Astrocyte (in vitro differentiated cells and primary cell): ENCODE results near the gene OSBPL6. TPM values are rescaled to one million over a fixed set of nuclear protein-coding genes. Genes with fewer than 3 reads are reported as not detected.

Source experiments
- DNase-seq: peaks from one replicate; pipeline ENCODE4 v3.0.0-alpha.2; 2010; ENCODE audit warnings: low read depth
- FAIRE-seq: peaks from 2 replicates; lab custom pipeline; 2011; peaks lifted over from hg19 to GRCh38; lab: Jason Lieb, UNC
- H2AFZ ChIP-seq: 2 replicates; pipeline ENCODE4 v1.6.0; 2012; ENCODE audit warnings: low read depth, low read length, inconsistent platforms
- H3K27ac ChIP-seq: 2 replicates; pipeline ENCODE4 v1.5.1; 2011; ENCODE audit warnings: low read depth, low read length, inconsistent platforms
- H3K27me3 ChIP-seq: 2 replicates; pipeline ENCODE4 v1.6.0; 2011; ENCODE audit warnings: low read length, inconsistent platforms; ENCODE audit not compliant: insufficient read depth
- H3K36me3 ChIP-seq: 2 replicates; pipeline ENCODE4 v1.5.1; 2011; ENCODE audit warnings: low read length, inconsistent platforms; ENCODE audit not compliant: insufficient read depth
- H3K4me1 ChIP-seq: 2 replicates; pipeline ENCODE4 v1.5.1; 2011; ENCODE audit warnings: low read length, inconsistent platforms; ENCODE audit not compliant: insufficient read depth
- H3K4me2 ChIP-seq: 2 replicates; pipeline ENCODE4 v1.6.0; 2012; ENCODE audit warnings: low read length, inconsistent platforms
- H3K4me3 ChIP-seq: 2 replicates; pipeline ENCODE4 v1.5.1; 2011; ENCODE audit warnings: low read depth, mild to moderate bottlenecking, low read length, inconsistent platforms; ENCODE audit not compliant: insufficient read depth
- H3K79me2 ChIP-seq: 2 replicates; pipeline ENCODE4 v1.6.0; 2012; ENCODE audit warnings: mild to moderate bottlenecking, low read length, inconsistent platforms; ENCODE audit not compliant: insufficient read depth
- H3K9ac ChIP-seq: 2 replicates; pipeline ENCODE4 v1.6.0; 2012; ENCODE audit warnings: mild to moderate bottlenecking, low read length, inconsistent platforms
- H3K9me3 ChIP-seq: 2 replicates; pipeline ENCODE4 v1.5.1; 2012; ENCODE audit warnings: low read depth, mild to moderate bottlenecking, low read length, inconsistent platforms; ENCODE audit not compliant: insufficient read depth
- H4K20me1 ChIP-seq: 2 replicates; pipeline ENCODE4 v1.6.0; 2012; ENCODE audit warnings: low read length, inconsistent platforms; ENCODE audit not compliant: insufficient read depth
- H3K27ac Mint-ChIP-seq: one replicate; pipeline ENCODE4 v1.8.0; 2021; ENCODE audit warnings: mild to moderate bottlenecking, mixed read lengths; ENCODE audit not compliant: unreplicated experiment
- H3K27me3 Mint-ChIP-seq: one replicate; pipeline ENCODE4 v1.8.0; 2021; ENCODE audit warnings: low read depth, mixed read lengths; ENCODE audit not compliant: unreplicated experiment
- H3K36me3 Mint-ChIP-seq: one replicate; pipeline ENCODE4 v1.8.0; 2021; ENCODE audit warnings: low read depth, mixed read lengths; ENCODE audit not compliant: unreplicated experiment
- H3K4me1 Mint-ChIP-seq: one replicate; pipeline ENCODE4 v1.8.0; 2021; ENCODE audit warnings: low read depth, mixed read lengths; ENCODE audit not compliant: unreplicated experiment
- H3K4me3 Mint-ChIP-seq: one replicate; pipeline ENCODE4 v1.8.0; 2021; ENCODE audit warnings: mild to moderate bottlenecking, moderate library complexity, mixed read lengths; ENCODE audit not compliant: unreplicated experiment
- H3K9me3 Mint-ChIP-seq: one replicate; pipeline ENCODE4 v1.8.0; 2021; ENCODE audit warnings: mild to moderate bottlenecking, mixed read lengths; ENCODE audit not compliant: unreplicated experiment
- EZH2 ChIP-seq: IDR thresholded peaks from 2 replicates; pipeline ENCODE4 v1.6.1; 2012; ENCODE audit warnings: mild to moderate bottlenecking, low read length, inconsistent platforms; ENCODE audit not compliant: insufficient read depth
- total RNA-seq: library from RNA; stranded (reverse); gene quantifications from 2 replicates; pipeline ENCODE4 v1.2.1, GENCODE V29; 2021
- TF ChIP-seq, protein P1 (sequence below): IDR thresholded peaks from 2 replicates; pipeline ENCODE4 v1.5.1; 2011; ENCODE audit warnings: low read depth, mild to moderate bottlenecking, inconsistent platforms, low read length, moderate library complexity; ENCODE audit not compliant: insufficient read depth

OSBPL6 gene
- total RNA-seq, 1 donor from 2014 or later = 13.4 TPM

DNA sequence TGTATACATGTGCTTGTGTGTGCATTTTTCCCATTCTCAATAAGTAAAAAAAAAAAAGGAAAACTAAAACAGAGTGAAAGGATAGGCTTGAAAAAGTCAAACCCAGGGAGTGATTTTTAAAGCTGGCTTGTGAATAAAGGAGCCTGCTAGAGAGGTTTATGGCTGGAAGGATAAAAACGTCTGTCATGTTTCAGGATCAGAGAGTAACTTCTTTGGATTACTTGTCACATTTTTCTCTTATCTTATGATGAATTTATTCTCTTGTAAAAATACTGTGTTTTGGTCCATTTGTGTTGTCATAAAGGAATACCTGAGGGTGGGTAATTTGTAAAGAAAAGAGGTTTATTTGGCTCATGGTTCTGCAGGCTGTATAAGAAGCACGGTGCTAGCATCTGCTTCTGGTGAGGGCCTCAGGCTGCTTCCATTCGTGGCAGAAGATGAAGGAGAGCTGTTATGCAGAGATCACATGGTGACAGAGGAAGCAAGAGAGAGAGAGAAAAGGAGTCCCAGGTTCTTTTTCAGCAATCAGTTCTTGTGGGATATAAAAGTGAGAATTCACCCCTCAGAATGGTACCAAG, 89.1 kb downstream of the OSBPL6 start:
- Histone ChIP-seq H3K36me3 (no peaks in the 10 kb centered on the region), H2AFZ (no peak overlapping the region), H3K9me3 (no peaks in the 10 kb centered on the region), H3K4me3 (no peak overlapping the region), H3K4me1 (peaks cover 20% of the 10 kb centered on the region), H3K79me2 (peaks cover 5% of the 10 kb centered on the region), H3K27me3 (no peaks in the 10 kb centered on the region), H4K20me1 (no peaks in the 10 kb centered on the region), H3K27ac (no peak overlapping the region), H3K4me2 (no peak overlapping the region), H3K9ac (no peak overlapping the region)
- H3K27ac Mint-ChIP-seq = no peak overlapping the region
- no peak for DNase-seq
- peaks cover 6% of the 10 kb centered on the region for H3K36me3 Mint-ChIP-seq
- no peak for FAIRE-seq
- no peaks in the 10 kb centered on the region for H3K27me3 Mint-ChIP-seq
- peak overlapping the region; percentile 61 for H3K4me3 Mint-ChIP-seq
- peaks cover 15% of the 10 kb centered on the region for H3K4me1 Mint-ChIP-seq
- H3K9me3 Mint-ChIP-seq = no peaks in the 10 kb centered on the region
- TF ChIP-seq, protein P1, sequence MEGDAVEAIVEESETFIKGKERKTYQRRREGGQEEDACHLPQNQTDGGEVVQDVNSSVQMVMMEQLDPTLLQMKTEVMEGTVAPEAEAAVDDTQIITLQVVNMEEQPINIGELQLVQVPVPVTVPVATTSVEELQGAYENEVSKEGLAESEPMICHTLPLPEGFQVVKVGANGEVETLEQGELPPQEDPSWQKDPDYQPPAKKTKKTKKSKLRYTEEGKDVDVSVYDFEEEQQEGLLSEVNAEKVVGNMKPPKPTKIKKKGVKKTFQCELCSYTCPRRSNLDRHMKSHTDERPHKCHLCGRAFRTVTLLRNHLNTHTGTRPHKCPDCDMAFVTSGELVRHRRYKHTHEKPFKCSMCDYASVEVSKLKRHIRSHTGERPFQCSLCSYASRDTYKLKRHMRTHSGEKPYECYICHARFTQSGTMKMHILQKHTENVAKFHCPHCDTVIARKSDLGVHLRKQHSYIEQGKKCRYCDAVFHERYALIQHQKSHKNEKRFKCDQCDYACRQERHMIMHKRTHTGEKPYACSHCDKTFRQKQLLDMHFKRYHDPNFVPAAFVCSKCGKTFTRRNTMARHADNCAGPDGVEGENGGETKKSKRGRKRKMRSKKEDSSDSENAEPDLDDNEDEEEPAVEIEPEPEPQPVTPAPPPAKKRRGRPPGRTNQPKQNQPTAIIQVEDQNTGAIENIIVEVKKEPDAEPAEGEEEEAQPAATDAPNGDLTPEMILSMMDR = no peak
- no peak for TF ChIP-seq EZH2

DNA sequence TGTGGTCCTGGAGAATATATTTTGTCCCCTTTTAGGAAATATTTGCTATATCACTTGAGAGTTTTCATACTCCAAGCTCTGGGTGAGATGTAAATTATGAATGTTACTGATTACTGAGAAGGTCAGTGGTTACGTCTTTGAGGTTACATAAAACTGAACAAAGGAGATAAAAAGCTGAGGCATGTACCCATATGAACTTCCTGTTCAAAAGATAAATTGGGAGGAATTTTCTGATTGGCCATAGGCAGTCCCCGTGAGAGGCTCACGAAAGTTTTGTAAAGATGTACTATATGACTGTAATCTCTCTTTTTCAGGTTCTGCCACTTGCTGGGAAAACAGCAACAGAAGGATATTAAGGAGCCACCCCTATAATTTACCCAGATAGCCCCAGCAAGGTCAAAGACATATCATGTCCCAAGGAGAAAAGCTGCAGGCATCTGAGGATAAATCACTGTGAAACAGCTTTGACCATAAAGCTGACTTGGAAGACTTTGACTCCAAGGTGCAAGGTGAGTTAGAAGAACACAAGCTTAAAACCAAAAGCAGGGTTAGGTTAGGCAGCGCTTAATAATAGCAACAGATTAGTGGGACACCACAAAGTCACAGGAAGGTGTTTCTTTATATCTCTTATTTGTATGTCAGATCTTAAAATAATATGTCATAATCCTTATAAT, 90.4 kb downstream of the OSBPL6 start:
- Histone ChIP-seq H3K79me2 (peaks cover 5% of the 10 kb centered on the region), H3K36me3 (no peaks in the 10 kb centered on the region), H3K4me1 (peaks cover 7% of the 10 kb centered on the region), H3K27me3 (no peaks in the 10 kb centered on the region), H3K9ac (no peak overlapping the region), H3K4me2 (no peak overlapping the region), H3K4me3 (no peak overlapping the region), H3K9me3 (no peaks in the 10 kb centered on the region), H4K20me1 (no peaks in the 10 kb centered on the region), H2AFZ (no peak overlapping the region), H3K27ac (no peak overlapping the region)
- DNase-seq (no peak), FAIRE-seq (no peak)
- no peak overlapping the region for H3K27ac Mint-ChIP-seq
- H3K4me3 Mint-ChIP-seq = no peak overlapping the region
- no peak for TF ChIP-seq EZH2
- TF ChIP-seq, protein P1 = no peak
- no peaks in the 10 kb centered on the region for H3K27me3 Mint-ChIP-seq
- H3K4me1 Mint-ChIP-seq = peaks cover 2% of the 10 kb centered on the region
- H3K9me3 Mint-ChIP-seq = no peaks in the 10 kb centered on the region
- peaks cover 6% of the 10 kb centered on the region for H3K36me3 Mint-ChIP-seq

DNA sequence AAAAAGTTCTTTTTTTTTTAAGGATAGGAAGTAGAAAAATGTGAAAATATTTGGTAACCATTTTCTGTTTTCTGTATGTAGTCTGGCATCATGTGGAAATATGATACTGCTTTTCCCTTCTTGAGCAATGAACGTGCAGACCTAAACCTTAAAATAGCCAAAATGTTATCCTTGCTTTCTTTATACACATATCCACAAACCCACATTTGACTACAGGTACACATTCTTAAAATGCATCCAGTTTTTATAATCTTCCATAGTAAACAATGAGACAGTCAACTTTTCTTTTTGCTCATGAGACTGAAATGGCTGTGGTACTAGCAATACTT, 90.9 kb downstream of the OSBPL6 start:
- Histone ChIP-seq H4K20me1 (no peaks in the 10 kb centered on the region), H3K79me2 (peaks cover 4% of the 10 kb centered on the region), H2AFZ (no peak overlapping the region), H3K27me3 (no peaks in the 10 kb centered on the region), H3K9me3 (no peaks in the 10 kb centered on the region), H3K4me3 (no peak overlapping the region), H3K9ac (no peak overlapping the region), H3K27ac (no peak overlapping the region), H3K4me1 (peaks cover 6% of the 10 kb centered on the region), H3K4me2 (no peak overlapping the region), H3K36me3 (no peaks in the 10 kb centered on the region)
- peaks cover 2% of the 10 kb centered on the region for H3K4me1 Mint-ChIP-seq
- H3K27me3 Mint-ChIP-seq = no peaks in the 10 kb centered on the region
- no peak overlapping the region for H3K4me3 Mint-ChIP-seq
- no peak for TF ChIP-seq EZH2
- TF ChIP-seq, protein P1 = no peak
- H3K27ac Mint-ChIP-seq = no peak overlapping the region
- H3K36me3 Mint-ChIP-seq = peaks cover 6% of the 10 kb centered on the region
- DNase-seq (no peak), FAIRE-seq (no peak)
- no peaks in the 10 kb centered on the region for H3K9me3 Mint-ChIP-seq
